Ishikawa (cell line): Measurements from ENCODE around the gene HES3.
A peak's percentile ranks its signal among the peaks of the same experiment; 100 is the strongest.

ENCODE experiments used
- CEBPB ChIP-seq: IDR thresholded peaks from 2 replicates; pipeline ENCODE4 v1.6.1; 2012
- CREB1 ChIP-seq: IDR thresholded peaks from 2 replicates; pipeline ENCODE4 v1.6.1; 2012; ENCODE audit warnings: low read depth
- EGR1 ChIP-seq: IDR thresholded peaks from 2 replicates; pipeline ENCODE4 v1.6.1; 2012
- EP300 ChIP-seq: IDR thresholded peaks from 2 replicates; pipeline ENCODE4 v1.6.1; 2012; ENCODE audit warnings: borderline replicate concordance
- FOXM1 ChIP-seq: IDR thresholded peaks from 2 replicates; pipeline ENCODE4 v1.6.1; 2012; ENCODE audit warnings: low read depth, borderline replicate concordance
- NFIC ChIP-seq: IDR thresholded peaks from 2 replicates; pipeline ENCODE4 v1.6.1; 2012
- RAD21 ChIP-seq: IDR thresholded peaks from 2 replicates; pipeline ENCODE4 v1.6.1; 2012; ENCODE audit warnings: low read depth
- TAF1 ChIP-seq: IDR thresholded peaks from 2 replicates; pipeline ENCODE4 v1.6.1; 2012; ENCODE audit warnings: low read depth, mild to moderate bottlenecking
- TCF12 ChIP-seq: IDR thresholded peaks from 2 replicates; pipeline ENCODE4 v1.6.1; 2012; ENCODE audit warnings: low read depth
- TEAD4 ChIP-seq: IDR thresholded peaks from 2 replicates; pipeline ENCODE4 v1.6.1; 2012
- YY1 ChIP-seq: IDR thresholded peaks from 2 replicates; pipeline ENCODE4 v1.6.1; 2012; ENCODE audit warnings: low read depth
- ZBTB7A ChIP-seq: IDR thresholded peaks from 2 replicates; pipeline ENCODE4 v1.6.1; 2012; ENCODE audit warnings: low read depth
- TF ChIP-seq, protein P1 (sequence below): IDR thresholded peaks from 2 replicates; pipeline ENCODE4 v1.6.1; 2012
- TF ChIP-seq, protein P2 (sequence below): IDR thresholded peaks from 2 replicates; pipeline ENCODE4 v1.6.1; 2012
- TF ChIP-seq, protein P3 (sequence below): IDR thresholded peaks from 2 replicates; pipeline ENCODE4 v1.6.1; 2012; ENCODE audit warnings: low read depth, mild to moderate bottlenecking

Gene HES3

DNA sequence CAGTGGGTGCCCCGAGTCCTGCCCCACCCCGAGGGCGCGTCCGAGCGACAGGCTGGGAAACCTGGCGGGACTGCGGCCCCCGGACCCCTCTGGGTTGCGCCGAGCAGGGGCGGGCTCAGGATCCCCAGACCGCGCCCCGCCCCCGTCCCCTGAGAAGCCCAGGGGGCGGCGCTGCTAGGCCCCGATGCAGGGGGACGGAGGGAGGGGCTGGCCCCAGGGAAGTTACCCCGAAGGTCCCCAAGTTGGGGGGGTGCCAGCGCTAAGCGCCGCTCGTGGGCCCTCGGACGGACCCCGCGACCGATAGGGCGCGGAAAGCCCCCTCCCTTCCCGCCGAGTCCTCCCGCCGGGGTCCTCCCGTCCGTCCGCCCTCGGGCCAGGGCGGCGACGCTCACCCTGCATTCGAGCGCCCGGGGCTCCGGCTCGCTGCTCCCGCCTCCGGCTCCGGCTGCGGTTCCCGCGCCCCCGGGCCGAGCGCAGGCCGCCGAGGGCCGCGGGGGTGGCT lies 16.5 kb downstream of the HES3 start:
- TF ChIP-seq ZBTB7A, result peak; percentile 82
- TF ChIP-seq, protein P1, sequence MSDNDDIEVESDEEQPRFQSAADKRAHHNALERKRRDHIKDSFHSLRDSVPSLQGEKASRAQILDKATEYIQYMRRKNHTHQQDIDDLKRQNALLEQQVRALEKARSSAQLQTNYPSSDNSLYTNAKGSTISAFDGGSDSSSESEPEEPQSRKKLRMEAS, result no peak
- TF ChIP-seq, protein P2, sequence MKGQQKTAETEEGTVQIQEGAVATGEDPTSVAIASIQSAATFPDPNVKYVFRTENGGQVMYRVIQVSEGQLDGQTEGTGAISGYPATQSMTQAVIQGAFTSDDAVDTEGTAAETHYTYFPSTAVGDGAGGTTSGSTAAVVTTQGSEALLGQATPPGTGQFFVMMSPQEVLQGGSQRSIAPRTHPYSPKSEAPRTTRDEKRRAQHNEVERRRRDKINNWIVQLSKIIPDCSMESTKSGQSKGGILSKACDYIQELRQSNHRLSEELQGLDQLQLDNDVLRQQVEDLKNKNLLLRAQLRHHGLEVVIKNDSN, result no peak
- TF ChIP-seq NFIC, result no peak
- TF ChIP-seq, protein P3, sequence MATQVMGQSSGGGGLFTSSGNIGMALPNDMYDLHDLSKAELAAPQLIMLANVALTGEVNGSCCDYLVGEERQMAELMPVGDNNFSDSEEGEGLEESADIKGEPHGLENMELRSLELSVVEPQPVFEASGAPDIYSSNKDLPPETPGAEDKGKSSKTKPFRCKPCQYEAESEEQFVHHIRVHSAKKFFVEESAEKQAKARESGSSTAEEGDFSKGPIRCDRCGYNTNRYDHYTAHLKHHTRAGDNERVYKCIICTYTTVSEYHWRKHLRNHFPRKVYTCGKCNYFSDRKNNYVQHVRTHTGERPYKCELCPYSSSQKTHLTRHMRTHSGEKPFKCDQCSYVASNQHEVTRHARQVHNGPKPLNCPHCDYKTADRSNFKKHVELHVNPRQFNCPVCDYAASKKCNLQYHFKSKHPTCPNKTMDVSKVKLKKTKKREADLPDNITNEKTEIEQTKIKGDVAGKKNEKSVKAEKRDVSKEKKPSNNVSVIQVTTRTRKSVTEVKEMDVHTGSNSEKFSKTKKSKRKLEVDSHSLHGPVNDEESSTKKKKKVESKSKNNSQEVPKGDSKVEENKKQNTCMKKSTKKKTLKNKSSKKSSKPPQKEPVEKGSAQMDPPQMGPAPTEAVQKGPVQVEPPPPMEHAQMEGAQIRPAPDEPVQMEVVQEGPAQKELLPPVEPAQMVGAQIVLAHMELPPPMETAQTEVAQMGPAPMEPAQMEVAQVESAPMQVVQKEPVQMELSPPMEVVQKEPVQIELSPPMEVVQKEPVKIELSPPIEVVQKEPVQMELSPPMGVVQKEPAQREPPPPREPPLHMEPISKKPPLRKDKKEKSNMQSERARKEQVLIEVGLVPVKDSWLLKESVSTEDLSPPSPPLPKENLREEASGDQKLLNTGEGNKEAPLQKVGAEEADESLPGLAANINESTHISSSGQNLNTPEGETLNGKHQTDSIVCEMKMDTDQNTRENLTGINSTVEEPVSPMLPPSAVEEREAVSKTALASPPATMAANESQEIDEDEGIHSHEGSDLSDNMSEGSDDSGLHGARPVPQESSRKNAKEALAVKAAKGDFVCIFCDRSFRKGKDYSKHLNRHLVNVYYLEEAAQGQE, result no peak
- no peak for TF ChIP-seq RAD21
- TF ChIP-seq TCF12, result no peak
- no peak for TF ChIP-seq EP300
- no peak for TF ChIP-seq TEAD4
- TF ChIP-seq FOXM1, result no peak
- TF ChIP-seq CREB1, result no peak
- TF ChIP-seq TAF1, result peak; percentile 7; the same call in 1 of the 2 replicates
- no peak for TF ChIP-seq YY1
- no peak for TF ChIP-seq EGR1
- no peak for TF ChIP-seq CEBPB

GRCh38 chr1:6260961-6261614 lies 17.1 kb downstream of the HES3 start, which contains the start of gene GPR153:
GPR153 (minus strand) TSS chr1:6261098; CDS start chr1:6254905, 6,193 bp downstream.
- TF ChIP-seq EGR1 (peak; percentile 47; the same call in 1 of the 2 replicates), ZBTB7A (peak; percentile 64), NFIC (no peak)

DNA sequence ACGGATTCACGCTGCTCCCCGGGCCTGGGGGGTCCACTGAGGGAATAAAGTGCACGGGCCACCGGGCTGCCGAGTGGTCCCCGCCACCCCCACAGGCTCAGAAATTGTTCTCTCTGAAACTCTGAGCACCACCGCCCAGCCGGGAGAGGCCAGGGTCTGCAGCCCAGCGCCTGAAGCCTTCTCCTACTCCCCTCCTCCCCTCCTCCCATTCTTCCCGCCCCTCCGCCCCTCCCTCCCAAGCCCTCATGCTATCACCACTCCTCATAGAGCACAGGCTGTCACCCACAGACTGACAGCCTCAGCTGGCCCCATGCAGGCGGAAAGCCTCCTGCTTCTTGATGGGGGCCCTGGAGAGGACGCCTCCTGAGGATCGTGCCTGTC lies 17.6 kb downstream of the HES3 start:
- TF ChIP-seq, protein P3, result no peak
- TF ChIP-seq, protein P2, result no peak
- TF ChIP-seq, protein P1, result no peak

DNA sequence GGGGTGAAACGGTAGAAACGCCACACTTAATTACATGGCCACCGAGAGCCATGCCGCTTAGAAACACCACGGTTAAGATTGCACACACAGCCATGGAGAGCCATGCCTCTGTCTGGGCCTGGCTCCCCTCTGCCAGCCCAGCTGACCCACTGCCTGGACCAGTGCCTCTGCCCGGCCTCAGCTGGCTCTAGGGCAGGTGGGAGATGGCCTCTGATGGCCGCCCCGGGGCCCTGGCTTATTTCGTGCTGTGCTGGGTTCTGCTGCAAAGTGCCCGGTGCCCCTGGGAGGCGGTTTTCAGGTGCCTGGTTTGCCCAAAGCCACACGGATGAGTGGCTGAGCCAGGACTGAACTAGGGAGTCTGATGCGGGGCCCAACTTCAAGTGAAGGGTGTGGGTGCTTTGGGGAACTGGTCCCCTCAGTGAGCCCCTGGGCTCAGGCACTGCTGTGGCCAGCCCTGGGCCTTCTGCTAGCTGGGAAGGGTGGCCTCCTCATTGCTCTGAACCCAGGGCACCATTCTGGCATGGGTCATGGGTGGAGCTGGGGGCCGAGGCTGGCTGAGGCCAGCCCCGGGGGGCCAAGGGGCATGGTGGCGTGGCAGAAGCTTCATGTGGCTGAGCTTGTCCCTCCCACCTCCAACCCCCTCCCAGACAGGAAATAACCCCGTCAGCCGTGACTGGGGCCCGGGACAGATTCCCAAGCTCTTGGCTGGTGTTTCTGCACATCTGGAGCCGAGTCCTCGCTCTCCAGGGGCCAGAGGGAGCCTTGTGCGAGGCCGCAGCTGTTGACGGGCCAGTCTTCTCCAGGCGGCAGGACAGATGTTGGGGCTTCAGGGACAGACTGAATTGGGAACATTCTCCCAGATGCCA lies 18.8 kb downstream of the HES3 start:
- no peak for TF ChIP-seq NFIC

DNA sequence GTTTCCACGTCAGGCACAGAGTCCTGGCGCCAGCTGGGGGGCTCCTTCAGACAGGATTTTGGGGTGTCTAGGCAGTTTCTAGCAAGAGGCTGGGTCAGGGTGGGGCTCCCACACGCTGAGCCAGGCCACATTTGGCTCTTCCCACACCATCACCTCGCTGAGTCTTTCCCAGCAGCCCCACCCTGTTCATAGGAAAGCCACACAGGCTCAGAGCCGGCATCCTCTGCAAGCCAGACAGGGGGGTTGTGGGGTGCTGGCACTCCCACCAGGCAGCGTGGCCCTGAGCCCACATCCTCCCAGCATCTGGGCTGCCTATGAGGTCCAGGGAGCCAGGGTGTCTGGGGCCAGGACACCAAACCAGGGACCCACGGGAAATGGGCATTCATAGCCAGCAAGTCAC lies 19.7 kb downstream of the HES3 start:
- no peak for TF ChIP-seq NFIC
- no peak for TF ChIP-seq ZBTB7A
- TF ChIP-seq, protein P3, result no peak
- TF ChIP-seq, protein P1, result no peak
- no peak for TF ChIP-seq EP300
- TF ChIP-seq YY1, result no peak
- TF ChIP-seq CREB1, result no peak
- TF ChIP-seq RAD21, result no peak
- no peak for TF ChIP-seq CEBPB
- TF ChIP-seq TCF12, result no peak
- no peak for TF ChIP-seq TEAD4
- no peak for TF ChIP-seq TAF1
- TF ChIP-seq, protein P2, result no peak
- no peak for TF ChIP-seq FOXM1
- TF ChIP-seq EGR1, result no peak
